ENCODE results near the gene CPNE5. TPM values are rescaled to one million over a fixed set of nuclear protein-coding genes. Genes with fewer than 3 reads are reported as not detected.
A peak's percentile ranks its signal among the peaks of the same experiment; 100 is the strongest.

Gene CPNE5
- total RNA-seq, 1 donor from 2014 or later, result not detected

DNA sequence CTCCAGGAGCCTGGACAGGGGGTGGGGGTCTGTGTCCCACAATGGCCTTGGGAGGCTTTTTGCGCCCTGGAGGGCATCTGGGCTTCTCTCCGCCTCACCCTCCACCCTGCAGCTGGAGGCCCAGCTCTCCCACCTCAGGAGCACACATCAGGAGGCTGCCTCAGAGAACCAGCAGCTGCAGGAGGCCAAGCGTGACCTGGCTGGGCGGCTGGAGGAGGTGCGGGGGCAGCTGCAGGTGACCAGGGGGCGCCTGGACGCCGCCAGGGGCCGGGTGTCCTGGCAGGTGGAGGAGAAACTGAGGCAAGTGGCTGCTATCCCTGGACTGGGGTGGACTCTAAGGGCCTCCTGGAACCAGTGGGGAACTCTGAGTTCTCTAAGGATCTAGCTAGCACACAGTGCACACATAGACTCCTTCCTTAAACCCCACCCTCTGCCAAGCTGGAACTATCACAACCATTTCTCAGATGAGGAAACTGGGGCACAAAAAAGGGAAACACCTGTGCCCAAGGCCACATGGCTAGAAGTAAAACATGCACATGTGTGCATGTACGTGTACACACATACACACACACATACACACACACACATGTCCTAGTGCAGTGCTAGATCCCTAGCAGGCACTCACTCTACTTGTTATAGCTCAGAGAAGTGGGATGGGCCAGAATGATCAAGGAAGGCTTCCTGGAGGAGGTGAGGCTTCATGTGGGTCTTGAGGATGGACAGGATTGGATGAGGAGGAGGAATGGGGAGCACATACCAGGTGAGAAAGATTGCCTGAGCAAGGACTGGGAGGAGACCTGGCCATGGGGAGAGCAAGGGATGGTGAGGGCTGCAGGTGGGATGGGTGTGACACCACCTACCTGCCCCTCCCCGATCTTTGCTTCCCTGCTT, 118.7 kb downstream of the CPNE5 start:
- Mint-ChIP-seq H3K4me3 (no peak overlapping the region), H3K36me3 (no peaks in the 10 kb centered on the region), H3K27me3 (ENCODE audit: insufficient read depth, low read depth) (peaks cover 8% of the 10 kb centered on the region), H3K27ac (peak overlapping the region; percentile 12), H3K4me1 (peaks cover 21% of the 10 kb centered on the region), H3K9me3 (no peaks in the 10 kb centered on the region)
- H3K4me1 ChIP-seq, result peaks cover 4% of the 10 kb centered on the region
- H3K27ac ChIP-seq, result no peak overlapping the region
- no peaks in the 10 kb centered on the region for H4K20me1 ChIP-seq (ENCODE audit: low read depth)
- TF ChIP-seq CTCF (IDR thresholded peaks at IDR 0.05), result no peak
- no peak for TF ChIP-seq EZH2phosphoT487 (IDR thresholded peaks at IDR 0.05)
- TF ChIP-seq EZH2 (IDR thresholded peaks at IDR 0.05), result no peak
- H3K36me3 ChIP-seq, result no peaks in the 10 kb centered on the region
- no peak overlapping the region for H2AFZ ChIP-seq (replicated peaks)
- no peak overlapping the region for H3K4me3 ChIP-seq
- no peak overlapping the region for H3K4me2 ChIP-seq
- H3K9me3 ChIP-seq (ENCODE audit: low read depth), result no peaks in the 10 kb centered on the region
- peaks cover 8% of the 10 kb centered on the region for H3F3A ChIP-seq (ENCODE audit: low read depth)
- no peaks in the 10 kb centered on the region for H3K27me3 ChIP-seq
- no peak for DNase-seq (ENCODE audit: low spot score)
- H3K9ac ChIP-seq, result no peak overlapping the region
- H3K79me2 ChIP-seq (ENCODE audit: low read depth), result no peaks in the 10 kb centered on the region

- peaks cover 8% of the 10 kb centered on the region for H3K4me1 Mint-ChIP-seq
- Histone ChIP-seq H2AFZ (replicated peaks) (no peak overlapping the region), H3K4me3 (no peak overlapping the region), H3K27ac (no peak overlapping the region), H3K4me1 (no peaks in the 10 kb centered on the region), H3K36me3 (no peaks in the 10 kb centered on the region), H4K20me1 (ENCODE audit: low read depth) (no peaks in the 10 kb centered on the region), H3K27me3 (no peaks in the 10 kb centered on the region), H3K4me2 (no peak overlapping the region), H3K9me3 (ENCODE audit: low read depth) (no peaks in the 10 kb centered on the region), H3K9ac (no peak overlapping the region), H3K79me2 (ENCODE audit: low read depth) (no peaks in the 10 kb centered on the region), H3F3A (ENCODE audit: low read depth) (no peaks in the 10 kb centered on the region)
- no peak for DNase-seq (ENCODE audit: low spot score)
- H3K27me3 Mint-ChIP-seq (ENCODE audit: insufficient read depth, low read depth), result peaks cover 6% of the 10 kb centered on the region
- H3K36me3 Mint-ChIP-seq, result no peaks in the 10 kb centered on the region
- H3K9me3 Mint-ChIP-seq, result no peaks in the 10 kb centered on the region
- TF ChIP-seq EZH2 (IDR thresholded peaks at IDR 0.05), result no peak
- no peak for TF ChIP-seq EZH2phosphoT487 (IDR thresholded peaks at IDR 0.05)
- no peak for TF ChIP-seq CTCF (IDR thresholded peaks at IDR 0.05)
- no peak overlapping the region for H3K27ac Mint-ChIP-seq
- no peak overlapping the region for H3K4me3 Mint-ChIP-seq
Measured at GRCh38 chr6:36719126-36719525, 120.1 kb downstream of the CPNE5 start.

GRCh38 chr6:36718560-36718959, 120.7 kb downstream of the CPNE5 start:
- Histone ChIP-seq H3K9ac (no peak overlapping the region), H4K20me1 (ENCODE audit: low read depth) (no peaks in the 10 kb centered on the region), H3K4me3 (no peak overlapping the region), H3K4me2 (no peak overlapping the region), H3K4me1 (no peaks in the 10 kb centered on the region), H3K9me3 (ENCODE audit: low read depth) (no peaks in the 10 kb centered on the region), H3K27ac (no peak overlapping the region), H3K27me3 (no peaks in the 10 kb centered on the region), H3F3A (ENCODE audit: low read depth) (no peaks in the 10 kb centered on the region), H3K79me2 (ENCODE audit: low read depth) (no peaks in the 10 kb centered on the region), H3K36me3 (no peaks in the 10 kb centered on the region), H2AFZ (replicated peaks) (no peak overlapping the region)
- Mint-ChIP-seq H3K4me3 (no peak overlapping the region), H3K4me1 (peaks cover 8% of the 10 kb centered on the region), H3K36me3 (no peaks in the 10 kb centered on the region), H3K9me3 (no peaks in the 10 kb centered on the region), H3K27ac (no peak overlapping the region), H3K27me3 (ENCODE audit: insufficient read depth, low read depth) (peaks cover 6% of the 10 kb centered on the region)
- no peak for TF ChIP-seq EZH2 (IDR thresholded peaks at IDR 0.05)
- no peak for TF ChIP-seq EZH2phosphoT487 (IDR thresholded peaks at IDR 0.05)
- TF ChIP-seq CTCF (IDR thresholded peaks at IDR 0.05), result no peak
- no peak for DNase-seq (ENCODE audit: low spot score)
